HG03097 (cell line): ENCODE results near the gene SPR.
A peak's percentile ranks its signal among the peaks of the same experiment; 100 is the strongest.

Source experiments
- ATAC-seq: cut with Tn5 transposase; IDR thresholded peaks from one replicate; pipeline ENCODE4 v1.9.1; 2021; ENCODE audit not compliant: unreplicated experiment, low FRiP score

The SPR gene

GRCh38 chr2:72914589-72915319 lies 27.5 kb downstream of the SPR start:
- ATAC-seq = no peak

DNA sequence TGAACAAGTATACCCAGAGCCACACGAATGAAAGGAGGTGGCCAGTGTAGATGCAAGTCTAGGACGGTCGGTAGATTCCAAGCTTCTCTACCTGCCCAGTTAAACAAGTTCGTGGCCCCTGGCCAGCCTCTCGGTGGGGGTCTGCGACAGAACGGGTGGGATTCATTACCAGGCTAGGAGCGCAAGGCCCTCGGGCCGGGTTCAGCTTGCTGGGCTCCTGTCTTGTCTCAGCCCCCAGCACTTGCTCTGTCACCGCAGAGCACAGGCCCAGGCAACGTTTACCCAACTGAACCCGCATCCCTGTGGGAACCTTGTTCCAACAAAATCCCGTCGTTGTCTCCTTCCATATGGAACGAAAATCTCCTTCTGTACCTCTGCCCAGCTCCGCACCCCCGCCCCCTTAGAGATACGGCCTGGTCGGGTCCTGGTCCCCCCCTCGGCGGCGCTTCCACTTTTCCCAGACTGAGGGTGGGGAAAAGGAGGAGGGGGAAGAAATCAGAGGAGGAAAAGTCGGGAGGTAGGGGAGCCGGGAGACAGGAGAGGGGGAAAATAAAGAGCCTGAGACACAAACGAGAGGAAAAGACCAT lies 28.2 kb downstream of the SPR start:
- ATAC-seq = no peak

DNA sequence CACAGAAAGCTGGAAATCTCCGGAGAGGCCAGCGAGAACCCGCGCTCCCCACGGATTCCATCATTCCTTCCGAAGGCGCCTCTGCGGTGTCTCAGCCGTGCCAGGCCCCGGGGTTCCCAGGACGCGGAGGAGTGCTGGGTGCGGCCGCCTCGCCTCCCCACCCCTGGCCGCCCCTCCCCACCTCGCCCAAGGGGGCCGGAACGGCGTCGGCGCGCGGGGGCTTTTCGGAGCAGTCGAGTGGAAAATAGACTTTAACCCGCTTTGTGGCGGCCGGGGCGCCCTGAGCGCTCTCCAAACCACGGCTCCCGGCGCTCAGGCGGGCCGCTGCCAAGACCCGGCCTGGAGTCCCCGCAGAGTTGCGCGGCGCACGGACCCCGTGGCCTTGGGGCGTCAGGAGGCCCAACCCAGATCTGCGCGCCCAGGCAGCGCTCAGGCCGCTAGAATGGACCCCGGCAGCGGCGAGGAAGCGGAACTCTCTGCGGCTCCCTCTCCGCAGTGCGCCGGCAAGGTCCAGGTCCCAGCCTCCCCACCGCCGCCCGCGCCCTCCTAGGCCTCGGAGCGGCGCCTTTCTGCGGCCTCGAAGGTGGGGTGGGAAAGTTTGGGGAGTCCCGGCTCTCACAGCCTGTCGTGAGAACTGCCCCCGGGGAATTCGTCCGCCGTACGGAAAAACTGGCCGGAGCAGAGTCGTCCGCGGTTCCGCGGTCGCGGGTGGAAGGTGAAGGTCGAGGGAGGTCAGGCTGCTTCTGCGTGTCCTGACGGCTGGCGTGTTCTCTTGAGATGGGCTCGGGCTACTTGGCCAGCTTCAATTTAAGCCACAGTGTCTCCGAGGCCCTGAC lies 28.9 kb downstream of the SPR start:
- peak; percentile 48 for ATAC-seq

- no peak for ATAC-seq
Measured at GRCh38 chr2:72916743-72917137, 29.5 kb downstream of the SPR start.

DNA sequence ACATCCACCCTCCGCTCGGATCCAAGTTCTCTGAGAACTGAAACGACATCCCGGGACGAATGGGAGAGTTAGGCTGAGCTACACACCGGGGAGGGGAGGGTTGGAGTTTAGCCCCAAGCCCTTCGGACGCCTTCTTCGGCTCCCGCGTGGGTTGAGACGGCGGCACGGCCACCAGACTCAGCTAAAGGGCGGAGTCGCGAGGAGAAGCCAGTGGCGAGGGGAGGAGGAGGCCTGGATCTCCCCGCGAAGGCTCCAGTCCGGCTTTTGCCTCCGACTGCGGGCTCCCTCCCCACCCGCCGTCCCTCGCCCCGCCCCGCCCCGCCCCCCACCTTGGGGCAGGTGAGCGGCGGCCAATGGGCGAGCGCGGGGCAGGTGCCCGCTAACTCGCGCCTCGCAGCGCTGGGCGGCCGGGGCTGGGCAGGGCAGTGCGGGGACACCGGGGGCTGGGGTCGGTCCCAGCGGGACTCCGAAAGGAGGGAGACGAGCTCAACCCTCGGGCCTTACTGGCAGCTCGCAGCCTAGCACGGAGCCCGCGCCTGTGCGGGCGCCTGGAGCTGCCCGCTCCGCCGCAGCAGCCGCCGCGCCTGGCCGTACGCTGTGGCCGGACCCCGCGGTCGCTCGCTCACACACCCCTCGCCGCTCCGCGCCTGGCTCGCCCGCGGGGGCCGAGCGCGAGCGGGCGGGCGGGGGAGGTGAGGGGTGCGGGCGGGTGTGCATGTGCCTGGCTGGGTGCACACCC lies 30.1 kb downstream of the SPR start, which contains the start of gene EMX1:
EMX1 (plus strand) TSS at position 382 of the 739 bp plus-strand sequence; CDS start at position 716, 334 bp downstream.
- ATAC-seq = no peak

DNA sequence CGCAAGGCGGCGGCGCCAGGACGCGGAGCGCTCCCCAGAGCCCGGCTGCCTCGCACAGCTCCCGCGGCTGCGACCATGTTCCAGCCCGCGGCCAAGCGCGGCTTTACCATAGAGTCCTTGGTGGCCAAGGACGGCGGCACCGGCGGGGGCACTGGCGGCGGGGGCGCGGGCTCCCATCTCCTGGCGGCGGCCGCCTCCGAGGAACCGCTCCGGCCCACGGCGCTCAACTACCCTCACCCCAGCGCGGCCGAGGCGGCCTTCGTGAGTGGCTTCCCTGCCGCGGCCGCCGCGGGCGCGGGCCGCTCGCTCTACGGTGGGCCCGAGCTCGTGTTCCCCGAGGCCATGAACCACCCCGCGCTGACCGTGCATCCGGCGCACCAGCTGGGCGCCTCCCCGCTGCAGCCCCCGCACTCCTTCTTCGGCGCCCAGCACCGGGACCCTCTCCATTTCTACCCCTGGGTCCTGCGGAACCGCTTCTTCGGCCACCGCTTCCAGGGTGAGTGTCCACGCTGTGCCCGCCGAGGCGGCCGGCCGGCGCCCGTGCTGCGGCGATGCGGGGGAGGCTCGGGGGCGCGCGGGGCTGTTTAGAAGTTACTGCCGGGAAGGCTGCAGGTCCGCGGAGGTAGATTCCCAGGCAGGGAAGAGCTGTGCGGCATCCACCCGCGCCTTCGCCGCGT lies 30.8 kb downstream of the SPR start:
- ATAC-seq = no peak

DNA sequence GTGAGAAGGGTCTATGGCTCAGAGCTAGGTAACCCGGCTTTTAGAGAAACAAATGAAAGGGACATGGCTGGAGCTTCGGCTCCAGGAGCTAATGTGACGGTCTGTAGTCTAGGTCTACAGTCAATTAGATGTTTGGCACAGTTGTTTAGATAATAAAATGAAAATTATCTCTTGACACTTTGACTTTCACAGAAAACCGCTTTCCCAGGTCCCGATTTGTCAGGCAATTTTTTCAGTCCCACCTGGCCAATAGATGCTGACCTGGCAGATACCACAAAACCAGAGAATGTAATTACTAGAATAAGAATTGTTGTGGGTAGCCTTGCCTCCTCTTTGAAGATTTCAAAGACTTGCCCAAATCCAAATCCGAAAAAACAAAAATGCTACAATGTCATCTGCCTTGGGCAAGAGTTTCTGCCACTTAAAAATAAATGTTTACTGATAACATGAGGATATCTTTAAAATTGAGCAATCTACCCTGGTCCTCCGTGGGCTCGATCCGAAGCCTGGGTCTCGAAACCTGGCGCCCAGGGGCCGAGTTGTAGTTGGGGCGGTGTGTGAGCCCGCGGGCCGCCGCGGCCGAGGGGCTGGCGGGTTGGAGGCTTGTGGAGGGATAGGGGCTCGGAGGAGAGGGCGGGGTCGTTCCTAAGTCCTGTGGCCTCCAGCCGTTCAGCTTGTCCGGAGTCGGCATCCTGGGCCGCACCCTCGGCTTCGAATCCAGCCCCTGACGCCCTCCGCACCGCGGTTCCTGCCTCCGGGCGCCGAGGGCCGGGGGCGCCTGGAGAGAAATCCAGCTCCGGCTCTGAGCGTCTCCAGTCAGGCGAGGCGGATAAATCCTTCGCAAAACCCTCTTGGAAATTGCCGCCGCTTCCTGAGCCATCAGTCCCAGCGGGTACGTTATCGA lies 32.5 kb downstream of the SPR start:
- ATAC-seq = no peak

DNA sequence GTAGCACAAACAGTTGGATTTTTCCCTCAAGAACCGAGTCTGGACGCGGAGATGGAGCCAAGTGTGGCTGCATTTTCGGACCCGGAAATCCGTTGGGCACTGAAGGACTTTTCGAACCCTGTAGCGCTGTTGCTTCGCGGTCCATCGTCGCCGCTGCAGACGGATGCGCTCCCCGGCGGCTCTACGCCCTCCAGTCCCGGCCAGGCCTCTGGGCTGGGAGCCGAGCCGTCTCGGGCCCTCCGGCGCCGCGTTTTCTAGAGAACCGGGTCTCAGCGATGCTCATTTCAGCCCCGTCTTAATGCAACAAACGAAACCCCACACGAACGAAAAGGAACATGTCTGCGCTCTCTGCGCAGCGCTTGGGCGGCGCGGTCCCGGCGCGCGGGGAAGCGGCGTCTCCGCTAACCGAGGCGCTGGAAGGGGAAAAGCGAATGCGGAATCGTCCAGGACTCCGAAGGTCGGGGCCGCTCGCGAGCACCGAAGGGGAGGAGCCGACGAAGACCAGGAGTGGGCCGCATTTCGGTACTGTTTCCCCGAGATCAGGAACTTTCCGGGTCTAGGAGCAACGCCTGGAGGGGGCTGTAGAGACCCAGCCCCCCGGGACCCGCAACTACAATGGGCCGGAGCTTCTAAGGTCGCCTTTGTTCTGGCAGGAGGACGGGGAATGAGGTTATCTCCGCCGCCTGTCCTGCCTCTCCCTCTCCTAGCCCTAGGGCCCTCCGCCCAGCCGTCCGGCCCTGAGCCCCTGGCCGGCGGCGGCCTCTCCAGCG lies 33.3 kb downstream of the SPR start:
- no peak for ATAC-seq

DNA sequence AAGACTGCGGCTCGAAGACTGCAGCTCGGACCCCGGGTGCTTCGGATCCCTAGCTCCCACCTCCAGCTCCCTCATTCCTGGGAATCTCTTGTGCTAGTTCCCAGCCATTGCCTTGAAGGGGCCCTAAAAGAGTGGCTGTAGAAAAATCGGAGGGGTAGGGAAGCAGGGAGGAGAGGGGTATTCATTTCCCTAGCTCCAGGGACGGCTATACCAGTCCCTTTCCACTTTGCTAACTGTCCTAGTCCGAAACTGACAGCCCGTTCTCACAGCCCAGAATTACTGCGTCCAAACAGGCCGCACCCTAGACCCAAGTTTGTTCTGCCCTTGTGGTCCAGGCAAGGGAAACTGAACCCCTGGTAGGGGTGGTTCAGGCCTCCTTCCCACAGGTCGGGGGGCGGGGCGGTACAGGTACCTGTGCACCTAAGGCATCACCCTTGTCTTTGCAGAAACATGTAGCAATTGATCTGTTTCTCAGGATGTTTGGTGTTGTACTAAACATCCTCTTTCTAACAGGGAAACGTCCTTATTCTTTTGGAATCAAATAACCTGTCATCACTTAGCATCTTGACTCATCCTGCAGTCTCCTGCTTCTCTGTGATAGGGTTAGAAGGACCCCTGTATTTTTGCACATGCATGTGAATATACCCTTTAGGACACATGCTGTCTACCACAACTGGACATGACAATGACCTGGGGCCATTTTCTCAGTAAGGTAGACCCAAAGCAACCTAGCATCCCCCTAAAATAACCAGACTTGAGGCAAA lies 34.1 kb downstream of the SPR start:
- no peak for ATAC-seq

GRCh38 chr2:72921853-72922252 lies 34.6 kb downstream of the SPR start:
- no peak for ATAC-seq

DNA sequence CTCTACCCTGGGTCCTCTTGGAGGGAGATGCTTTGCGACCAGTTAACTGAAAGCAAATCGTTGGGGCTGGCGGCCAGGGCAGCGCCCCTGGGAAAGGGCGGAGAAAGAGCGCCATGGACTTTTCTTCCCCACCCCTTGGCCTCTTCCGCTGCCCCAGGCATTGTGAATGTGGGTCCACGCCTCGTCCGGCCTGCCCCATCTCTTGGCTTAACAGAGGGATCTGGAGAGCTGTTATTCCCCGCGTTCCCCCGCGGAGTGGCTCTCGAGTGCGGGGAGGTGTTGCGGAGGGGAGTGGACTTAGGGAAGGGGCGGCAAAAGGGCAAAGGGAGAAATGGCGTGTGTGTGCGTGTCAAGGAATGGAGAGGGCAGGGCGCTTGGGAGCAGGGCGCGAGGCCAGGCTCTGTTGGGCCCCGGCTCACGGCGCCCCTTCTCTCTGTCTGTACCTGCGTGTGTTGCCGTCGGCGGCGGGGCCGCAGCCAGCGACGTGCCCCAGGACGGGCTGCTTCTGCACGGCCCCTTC lies 36.7 kb downstream of the SPR start:
- no peak for ATAC-seq

GRCh38 chr2:72924353-72925240 lies 37.4 kb downstream of the SPR start:
- no peak for ATAC-seq

DNA sequence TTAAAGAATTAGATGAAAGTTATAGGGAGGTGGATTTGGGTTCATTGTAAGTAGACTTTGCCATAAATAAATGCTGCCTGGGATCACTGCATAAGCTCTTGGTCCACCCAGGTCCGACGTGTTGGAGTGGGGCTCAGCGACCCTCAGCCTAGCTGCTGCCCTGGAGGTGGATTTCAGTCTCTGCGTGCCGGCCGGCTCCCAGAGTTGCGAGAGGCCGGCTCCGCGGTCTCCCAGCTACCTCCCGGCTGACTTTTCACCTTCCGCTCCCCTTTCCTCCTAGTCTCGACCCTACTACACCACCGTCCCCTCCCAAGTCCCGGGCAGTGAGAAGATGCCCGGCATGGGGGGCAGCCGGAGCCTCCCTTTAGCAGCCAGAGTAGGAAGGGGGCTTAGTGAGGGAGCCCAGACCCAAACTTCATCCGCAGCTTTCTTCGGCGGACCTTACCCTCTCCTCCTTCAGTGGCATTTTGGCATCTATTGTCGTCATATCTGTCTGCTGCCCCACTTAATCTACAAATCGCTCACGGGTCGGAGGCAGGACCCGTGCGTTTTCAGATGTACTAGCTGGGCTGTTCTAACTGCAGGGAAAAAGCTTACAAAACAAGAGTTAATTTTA lies 38.2 kb downstream of the SPR start:
- ATAC-seq = no peak

DNA sequence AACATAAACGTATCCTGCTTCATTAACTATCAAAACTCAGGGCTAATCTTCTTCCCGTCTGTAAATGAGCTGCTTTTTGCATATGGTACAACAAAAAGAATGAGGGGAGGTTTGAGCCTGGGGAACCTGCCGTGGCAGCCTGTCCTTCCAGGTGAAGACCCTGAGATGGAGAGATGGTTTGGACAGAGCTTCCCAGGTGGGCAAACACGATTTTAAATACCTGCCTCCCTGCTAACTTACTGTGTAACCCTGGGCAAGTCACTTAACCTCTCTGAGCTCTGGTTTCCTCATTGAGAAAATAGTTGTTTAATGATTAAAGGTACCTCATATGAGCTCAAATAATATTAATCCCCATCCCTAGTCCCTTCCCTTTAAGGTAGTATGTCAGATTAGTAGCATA lies 39.2 kb downstream of the SPR start:
- no peak for ATAC-seq

DNA sequence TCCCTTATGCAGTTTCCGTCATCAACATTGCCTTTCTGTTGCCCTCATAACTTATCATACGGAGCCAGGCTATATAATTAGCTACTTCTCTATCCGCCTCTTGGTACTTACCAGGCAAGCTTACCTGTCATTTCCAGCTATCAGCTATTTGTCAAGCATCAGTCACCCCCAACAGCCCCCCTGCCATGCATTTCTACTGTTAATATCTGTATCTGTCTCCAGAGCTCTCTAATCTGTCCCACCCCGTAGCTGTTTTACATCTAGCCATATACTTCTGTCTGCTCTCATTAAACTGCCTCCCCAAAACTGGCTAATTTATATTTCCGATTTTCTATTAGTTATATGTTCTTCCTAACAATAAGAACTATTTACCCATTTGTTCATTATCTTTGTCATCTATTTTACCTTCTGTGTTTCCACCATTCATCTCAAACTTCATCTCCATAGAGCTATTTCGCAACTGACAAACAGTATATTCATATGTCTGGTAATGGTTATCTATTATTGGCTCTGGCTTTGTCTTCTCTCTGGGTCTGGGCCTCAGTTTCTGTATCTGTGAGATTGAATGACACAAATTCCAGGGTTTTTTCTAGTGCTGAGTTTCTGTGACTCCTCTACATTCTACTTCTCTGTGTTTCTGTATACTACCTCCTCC lies 39.7 kb downstream of the SPR start:
- ATAC-seq = no peak
